Hematopoietic multipotent progenitor cell treated with erythropoietin and hydrocortisone succinate and interleukin-3 and kit ligand, for 8 days (in vitro differentiated cells): Measurements from ENCODE around the gene GTF3C1.
"Not testable (repeated sequence)": the region's sequence is repeated elsewhere in the genome, so short reads cannot be mapped to it uniquely, and the experiment has no call there.

ENCODE experiments used
- DNase-seq: peaks from one replicate; pipeline ENCODE4 v3.0.0-alpha.2; 2015

GTF3C1 gene

DNA sequence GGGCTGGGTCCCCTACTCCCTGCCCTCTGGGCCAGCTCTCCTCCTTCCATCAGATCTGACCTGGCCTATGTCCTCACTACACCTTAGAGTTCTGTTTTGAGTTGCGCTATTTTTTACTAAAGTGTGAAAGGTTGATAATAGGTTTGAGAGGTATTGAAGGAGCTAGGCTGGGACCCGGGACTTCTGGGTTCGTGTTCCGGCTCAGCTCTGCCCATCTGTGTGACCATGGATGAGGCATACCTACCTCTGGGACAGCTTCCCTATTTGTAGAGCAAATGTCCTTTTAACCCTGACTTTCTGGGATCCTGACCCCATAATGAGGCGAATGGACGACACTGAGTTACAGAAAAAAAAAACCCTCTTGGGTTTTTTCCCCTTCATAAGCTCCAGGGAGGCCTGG is 111.8 kb downstream of the GTF3C1 start:
- no peak for DNase-seq

DNA sequence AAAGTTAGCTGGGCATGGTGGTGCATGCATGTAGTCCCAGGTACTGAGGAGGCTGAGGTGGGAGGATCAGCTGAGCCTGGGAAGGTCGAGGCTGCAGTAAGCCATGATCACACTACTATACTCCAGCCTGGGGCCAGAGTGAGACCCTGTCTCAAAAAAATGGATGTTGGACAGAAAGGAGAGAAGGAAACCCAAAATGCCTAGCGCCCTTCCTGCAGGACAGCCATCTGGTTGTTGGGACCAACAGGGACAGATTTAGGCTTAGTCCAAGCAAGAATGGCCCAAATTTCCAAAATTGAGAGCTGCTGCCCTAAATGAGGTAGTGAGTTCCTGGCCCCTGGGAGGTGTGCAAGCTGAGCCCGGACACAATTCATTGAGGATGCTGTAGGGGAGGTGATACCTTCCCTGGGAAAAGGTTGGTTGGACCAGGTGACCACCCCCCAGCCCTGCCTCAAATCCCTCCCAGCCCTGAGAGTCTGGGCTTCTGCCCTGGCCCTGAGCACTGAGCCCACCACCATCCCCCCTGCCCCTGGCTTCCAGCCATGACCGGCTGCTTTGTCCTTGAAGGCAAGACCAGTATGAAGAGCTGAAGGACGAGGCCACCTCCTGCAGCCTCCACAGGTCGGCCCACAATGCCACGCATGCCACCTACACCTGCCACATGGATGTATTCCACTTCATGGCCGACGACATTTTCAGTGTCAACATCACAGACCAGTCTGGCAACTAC is 112.6 kb downstream of the GTF3C1 start:
- no peak for DNase-seq

DNA sequence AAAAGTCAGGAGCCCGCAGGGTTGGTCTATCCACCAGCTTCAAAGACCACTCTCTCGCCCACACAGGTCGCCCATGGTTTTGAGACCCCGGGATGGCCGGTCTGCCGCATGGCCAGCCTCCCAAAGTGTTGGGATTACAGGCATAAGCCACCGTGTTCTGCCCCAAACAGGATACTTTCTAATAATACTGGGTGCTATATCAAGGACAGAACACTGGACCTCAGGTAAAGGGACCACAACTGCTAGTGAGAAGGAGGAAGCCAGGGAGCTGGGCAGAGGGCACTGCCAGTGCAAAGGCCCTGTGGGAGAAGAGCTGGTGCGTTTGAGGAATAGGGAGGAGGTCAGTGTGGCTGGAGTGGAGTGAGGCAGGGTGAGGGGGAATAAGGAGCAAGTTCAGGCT is 113.6 kb downstream of the GTF3C1 start:
- DNase-seq = no peak

DNA sequence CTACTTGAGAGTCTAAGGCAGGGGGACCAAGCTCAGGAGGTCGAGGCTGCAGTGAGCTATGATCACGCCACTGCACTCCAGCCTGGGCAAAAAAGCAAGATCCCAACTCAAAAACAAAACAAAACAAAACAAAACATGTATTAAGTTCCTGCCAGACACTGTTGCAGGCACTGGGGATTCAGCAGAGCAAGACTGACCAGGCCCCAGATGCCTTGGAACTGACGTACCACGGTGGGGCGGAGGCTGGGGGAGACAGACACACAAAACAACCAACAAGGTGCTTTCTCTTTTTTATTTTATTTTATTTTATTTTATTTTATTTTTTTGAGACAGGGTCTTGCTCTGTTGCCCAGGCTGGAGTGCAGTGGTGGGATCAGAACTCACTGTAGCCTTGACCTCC is 114.6 kb downstream of the GTF3C1 start:
- DNase-seq = not testable (repeated sequence)

DNA sequence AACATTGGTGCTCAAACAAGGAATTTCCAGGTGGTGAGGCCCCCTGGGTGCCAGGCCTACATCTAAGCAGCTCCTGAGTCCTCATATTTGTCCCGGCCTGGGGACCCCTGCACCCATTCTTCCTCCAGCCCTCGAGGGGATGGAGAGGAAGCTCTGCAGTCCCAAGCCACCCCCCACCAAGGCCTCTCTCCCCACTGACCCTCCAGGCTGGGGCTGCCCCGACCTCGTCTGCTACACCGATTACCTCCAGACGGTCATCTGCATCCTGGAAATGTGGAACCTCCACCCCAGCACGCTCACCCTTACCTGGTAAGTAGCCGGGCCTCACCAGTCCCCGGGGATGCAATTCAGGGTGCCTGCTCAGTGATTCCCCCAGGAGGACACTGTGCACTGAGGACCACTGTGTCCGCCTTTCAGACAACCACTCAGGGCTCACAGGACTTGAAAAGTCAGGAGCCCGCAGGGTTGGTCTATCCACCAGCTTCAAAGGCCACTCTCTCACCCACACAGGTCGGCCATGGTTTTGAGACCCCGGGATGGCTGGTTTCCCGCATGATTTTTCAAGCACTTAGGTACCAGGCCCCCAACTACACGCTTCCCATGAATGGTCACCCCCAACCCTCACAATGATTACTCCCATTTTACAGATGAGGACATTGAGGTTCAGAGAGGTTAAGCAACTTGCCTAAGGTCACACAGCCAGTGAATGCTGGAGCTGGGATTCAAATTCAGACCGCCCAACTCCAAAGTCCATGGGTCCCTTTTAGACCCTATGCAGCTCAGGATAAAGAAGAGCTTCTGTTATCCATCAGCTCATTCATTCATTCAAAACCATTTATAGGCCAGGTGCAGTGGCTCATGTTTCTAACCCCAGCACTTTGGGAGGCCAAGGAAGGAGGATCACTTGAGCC is 115.3 kb downstream of the GTF3C1 start:
- no peak for DNase-seq

DNA sequence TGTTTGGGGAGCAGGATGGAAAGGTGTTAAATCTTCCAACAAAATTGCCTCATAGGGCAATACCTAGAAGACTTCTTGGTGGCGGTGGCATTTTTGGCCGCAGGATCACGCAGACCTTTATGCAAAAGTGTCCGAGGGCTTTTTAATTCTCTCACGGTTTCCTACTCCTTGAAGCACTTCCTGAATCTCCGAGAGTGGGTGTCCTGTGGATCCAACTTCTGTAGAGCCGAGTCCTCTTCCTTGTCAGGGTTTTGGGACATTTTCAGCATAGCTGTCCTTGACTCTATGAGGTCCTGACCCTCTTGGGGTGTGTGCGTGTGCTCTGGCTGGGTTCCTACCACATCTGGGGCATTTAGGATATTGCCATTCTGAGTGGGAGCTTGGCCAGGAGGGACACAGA is 116.1 kb downstream of the GTF3C1 start:
- no peak for DNase-seq

DNA sequence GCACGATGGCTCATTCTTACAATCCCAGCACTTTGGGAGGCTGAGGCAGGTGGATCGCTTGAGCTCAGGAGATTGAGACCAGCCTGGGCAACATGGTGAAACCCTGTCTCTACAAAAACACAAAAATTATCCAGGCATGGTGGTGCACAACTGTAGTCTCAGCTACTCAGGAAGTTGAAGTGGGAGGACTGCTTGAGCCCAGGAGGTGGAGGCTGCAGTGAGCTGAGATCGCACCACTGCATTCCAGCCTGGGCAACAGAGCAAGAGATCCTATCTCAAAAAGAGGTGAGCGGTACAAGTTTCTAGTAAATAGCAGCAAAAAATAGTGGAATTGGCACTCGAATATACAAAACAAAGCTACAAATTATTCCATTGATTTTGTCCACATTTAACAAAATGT is 116.5 kb downstream of the GTF3C1 start:
- not testable (repeated sequence) for DNase-seq

DNA sequence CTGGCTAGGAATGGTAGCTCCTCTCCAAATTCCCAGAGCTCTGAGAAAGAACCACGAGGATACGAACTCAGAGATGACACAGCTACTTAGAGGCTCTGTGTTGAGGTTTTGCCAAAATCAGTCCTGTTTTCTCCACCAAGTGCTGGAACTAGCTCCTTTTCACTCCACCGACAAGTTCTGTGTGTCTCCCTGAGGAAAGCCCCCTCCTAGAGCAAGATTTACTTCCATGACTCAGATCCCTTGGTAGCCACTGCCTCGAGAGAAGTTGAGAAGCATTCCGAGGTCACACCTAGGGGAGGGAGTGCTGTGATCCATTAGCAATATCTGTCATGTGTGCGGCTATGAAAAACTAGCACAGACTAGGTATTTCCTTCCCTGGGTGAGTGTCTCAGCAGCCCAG is 117.2 kb downstream of the GTF3C1 start:
- no peak for DNase-seq

DNA sequence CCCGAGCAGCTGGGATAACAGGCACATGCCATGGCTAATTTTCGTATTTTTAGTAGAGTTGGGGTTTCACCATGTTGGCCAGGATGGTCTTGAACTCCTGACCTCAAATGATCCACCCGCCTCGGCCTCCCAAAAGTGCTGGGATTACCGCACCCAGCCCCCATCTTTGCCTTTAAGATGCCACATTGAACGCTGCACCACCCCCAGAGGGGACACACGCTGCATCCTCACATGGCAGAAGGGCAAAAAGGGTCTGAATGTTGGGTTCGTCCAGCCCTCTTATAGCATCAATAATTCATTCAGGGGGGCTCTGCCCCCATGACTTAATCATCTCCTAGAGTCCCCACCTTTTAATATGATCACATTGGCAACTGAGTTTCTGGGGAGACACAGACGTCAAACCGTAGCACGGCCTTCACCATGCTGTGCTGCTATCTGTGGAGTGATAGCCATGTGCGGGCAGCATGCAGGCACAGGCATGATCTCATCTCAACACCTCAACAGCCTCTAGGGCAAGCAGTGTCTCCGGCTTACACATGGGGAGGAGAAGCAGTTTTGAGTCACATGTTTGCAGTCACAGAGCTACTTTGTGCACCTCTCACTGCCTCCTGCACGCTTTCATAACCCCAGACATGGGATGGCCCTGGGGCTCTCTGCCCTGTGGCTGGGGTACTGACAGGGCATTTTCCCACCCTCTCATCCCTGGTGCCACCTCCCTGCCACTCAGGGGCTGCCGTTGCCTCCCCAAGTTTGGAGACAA is 117.8 kb downstream of the GTF3C1 start:
- DNase-seq = no peak

DNA sequence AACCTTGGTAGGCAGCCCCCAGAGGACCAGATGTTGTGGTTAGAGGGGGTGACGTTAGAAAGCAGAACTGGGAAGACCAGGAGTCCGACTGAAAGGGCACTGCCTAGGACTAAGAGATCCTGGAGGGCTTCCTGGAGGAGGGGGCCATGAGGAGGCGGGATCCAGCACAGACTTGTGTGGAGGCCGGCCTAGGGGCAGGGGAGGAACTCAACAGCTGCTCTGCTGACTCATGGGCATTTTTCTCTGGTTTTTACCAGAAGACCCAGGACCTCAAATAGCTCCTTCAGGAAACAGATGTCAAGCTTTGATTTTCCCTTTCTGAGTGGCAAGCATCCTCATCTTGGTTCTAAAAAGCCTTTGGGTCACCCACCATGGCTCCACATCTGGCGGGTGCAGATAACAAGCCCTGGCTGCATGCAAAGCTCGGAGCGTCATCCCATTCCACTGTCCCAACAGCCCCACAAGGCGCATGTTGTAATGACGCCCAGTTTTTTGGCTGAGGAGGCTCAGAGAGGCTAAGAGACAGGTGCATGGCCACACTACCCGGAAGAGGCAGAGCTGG is 118.7 kb downstream of the GTF3C1 start:
- DNase-seq = peak; percentile 94

DNA sequence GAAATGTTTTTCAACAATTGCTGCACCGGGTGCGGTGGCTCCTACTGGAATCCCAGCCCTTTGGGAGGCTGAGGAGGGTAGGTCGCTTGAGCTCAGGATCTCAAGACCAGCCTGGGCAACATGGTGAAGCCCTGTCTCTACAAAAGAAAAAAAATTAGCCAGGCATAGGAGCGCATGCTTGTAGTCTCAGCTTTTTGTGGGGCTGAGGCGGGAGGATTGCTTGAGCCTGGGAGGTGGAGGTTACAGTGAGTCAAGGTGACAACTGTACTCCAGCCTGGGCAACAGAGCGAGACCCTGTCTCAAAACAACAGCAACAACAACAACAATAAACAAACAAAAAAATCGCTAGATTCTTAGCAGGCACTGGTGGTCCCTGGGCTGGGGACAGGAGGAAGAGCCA is 119.2 kb downstream of the GTF3C1 start:
- DNase-seq = no peak

DNA sequence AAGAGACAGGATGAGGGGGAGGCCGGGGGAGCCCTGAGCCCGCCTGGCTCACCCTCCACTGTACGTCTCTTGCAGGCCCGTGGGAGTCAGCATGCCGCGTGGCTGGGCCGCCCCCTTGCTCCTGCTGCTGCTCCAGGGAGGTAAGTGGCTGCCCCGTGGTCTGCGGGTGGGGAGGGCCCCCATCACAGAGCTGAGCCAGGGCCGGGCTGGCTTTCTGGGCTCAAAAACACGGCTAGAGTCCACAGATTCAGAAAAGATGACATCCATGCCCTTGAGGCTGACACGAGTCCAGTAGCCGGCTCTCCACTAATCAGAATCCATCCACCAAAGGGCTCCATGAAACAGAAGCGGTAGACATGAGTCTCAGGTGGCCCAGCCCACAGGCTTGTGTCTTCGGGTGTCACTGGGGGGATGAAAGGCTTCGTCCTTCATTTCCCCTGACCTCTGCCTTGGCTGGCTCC is 119.7 kb downstream of the GTF3C1 start:
- no peak for DNase-seq

DNA sequence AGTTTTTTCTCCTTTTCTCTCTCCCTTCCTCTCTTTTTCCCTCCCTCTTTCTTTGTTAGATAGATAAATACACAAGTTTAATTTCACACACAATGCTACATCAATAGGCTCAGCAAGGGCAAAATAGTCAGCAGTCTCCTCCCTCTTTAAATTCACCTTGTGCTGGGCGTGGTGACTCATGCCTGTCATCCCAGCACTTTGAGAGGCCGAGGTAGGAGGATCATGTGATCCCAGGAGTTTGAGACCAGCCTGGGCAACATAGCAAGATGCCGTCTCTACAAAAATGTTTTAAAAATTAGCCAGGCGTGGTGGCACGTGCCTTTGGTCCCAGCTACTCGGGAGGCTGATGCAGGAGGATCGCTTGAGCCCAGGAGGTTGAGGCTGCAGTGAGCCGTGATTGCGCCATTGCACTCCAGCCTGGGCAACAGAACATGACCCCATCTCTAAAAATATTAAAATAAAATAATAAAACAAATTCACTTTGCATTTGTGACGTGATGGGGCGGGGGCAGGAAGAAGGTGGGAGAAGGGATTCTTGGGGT is 120.3 kb downstream of the GTF3C1 start:
- no peak for DNase-seq

DNA sequence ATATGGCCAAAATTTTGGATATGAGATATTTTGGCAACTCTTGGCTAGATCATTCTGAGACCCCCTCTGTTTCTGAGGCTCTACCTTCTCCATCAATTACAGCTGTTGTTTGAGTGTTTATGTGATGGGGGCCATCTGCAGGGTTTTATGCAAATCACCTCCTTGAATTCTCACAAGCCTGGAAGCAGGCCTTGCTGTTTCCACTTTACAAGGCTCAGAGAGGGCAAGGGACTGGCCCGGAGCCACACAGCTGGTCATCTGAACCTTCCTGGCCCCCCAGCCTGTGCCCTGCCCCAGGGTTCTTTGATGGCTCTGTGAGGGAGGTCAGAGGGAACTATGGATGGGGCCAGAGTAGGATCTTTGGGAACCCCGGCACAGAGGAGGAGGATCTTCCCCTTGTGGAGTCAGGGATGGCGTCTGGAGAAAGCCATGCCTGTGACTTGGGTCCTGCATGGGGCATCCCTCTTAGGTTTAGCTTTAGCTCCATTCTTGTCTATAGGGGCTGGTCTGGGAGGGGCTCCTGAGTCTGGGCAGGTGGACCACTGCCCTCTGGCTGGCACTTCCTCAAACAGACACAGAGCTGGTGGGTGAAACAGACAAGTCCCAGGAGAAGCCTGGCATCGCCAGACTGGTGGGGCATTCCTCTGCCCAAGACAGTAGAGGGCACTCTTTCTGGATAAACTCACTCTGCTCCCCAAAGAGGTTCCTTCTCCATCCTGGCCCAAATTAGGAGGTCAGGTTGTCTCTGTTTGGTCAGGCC is 121.5 kb downstream of the GTF3C1 start:
- DNase-seq = peak; percentile 40

DNA sequence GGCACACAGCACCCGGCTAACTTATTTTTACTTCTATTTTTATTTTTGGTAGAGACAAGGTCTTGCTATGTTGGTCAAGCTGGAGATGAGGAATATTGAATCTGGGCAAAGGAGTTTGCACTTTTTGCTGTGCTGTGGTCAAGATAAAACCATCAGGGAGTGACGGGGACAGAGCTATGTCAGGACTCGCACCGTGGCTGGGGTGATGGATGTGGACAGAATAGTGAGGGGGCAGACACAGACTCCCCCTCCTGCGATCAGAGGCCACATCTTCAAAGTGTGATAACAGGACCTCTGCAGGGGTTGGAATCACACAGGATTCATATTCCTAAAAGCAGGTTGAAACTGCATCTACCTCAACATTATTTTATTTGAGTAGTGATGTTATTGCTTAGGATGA is 122.2 kb downstream of the GTF3C1 start:
- DNase-seq = no peak

DNA sequence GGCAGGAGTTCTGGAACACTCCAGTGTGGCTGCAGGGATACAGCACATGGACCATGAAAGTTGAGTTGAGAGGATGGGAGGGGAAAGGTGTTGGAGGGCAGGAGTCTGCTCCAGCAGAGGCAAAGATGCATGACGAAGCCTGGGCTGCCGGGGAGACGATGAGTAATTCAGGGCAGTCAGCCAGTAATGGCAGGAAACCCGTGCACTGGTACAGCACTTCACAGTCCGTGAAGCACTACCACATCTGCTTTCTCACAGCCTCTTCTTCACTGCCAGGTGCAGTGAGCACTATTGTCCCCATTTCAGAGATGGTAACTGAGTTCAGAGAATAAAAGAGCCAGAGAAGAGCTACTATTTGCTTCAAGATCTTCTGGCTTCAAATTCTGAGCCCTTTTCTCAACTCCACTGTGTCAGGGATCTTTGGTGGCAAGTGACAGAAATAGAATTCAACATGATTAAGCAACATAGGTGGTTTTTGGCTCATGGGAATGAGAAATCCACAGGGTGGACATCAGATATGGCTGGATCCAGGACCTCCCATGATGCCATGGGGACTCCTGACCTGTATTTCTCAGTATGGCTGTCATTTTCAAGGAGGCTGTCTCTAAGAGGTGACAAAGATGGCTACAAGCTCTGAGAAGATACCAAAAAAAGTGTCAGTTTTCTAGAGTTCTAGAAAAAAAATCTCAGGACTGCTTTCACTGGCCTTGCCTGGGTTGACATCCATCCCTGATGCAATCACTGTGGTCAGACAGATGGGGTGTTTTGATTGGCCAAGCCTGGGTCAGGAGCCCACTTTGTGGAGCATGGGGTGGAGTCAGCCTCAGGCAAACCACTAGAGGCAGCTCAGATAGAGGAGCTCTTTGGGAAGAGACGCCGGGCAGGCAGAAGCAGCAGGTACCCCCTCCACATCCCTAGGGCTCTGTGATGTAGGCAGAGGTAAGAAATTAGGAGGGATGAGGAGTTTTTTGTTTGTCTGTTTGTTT is 123.0 kb downstream of the GTF3C1 start:
- peak; percentile 9 for DNase-seq

DNA sequence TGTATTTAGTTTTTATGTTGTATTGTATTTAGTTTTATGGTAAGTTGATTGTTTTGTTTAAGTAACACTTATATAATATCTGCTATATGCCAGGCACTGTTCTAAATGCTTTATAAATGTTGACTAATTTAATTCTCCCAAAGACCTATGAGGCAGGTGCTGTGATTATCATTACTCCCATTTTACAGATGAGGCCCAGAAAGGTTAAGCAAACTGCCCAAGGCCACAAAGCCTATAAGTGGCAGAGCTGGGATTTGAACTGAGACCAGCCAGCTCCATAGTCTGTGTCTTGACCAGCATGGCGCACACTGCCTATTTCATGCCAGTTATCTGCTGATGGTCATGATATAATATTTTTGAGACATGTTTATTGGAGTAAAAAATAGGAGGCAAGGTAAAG is 123.8 kb downstream of the GTF3C1 start:
- DNase-seq = no peak

DNA sequence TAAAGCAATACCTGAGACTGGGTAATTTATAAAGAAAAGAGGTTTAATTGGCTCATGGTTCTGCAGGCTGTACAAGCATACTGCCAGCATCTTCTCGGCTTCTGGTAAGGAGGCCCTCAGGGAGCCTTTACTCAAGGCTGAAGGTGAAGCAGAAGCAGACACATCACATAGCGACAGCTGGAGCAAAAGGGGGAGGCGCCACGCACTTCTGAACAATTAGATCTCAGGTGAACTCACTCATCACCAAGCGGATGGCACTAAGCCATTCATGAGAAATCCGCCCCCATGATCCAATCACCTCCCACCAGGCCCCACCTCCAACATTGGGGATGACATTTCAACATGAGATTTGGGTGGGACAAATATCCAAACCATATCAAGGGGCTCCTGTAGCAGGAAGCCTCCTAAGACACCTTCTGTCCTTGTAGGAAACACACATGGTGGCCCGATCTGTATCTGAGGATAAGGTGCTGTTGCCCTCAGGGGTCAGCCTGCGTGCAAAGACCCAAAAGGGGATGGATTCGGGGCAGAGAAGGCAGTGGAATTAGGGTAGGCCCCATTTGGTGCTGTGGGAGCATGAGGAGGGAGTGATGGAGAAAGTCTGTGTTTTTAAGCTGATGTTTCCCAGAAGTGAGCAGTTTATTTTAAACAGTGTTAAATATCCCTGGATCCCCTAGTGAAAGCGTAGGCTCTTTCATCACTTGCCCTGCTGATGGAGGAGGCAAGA is 124.8 kb downstream of the GTF3C1 start:
- no peak for DNase-seq

DNA sequence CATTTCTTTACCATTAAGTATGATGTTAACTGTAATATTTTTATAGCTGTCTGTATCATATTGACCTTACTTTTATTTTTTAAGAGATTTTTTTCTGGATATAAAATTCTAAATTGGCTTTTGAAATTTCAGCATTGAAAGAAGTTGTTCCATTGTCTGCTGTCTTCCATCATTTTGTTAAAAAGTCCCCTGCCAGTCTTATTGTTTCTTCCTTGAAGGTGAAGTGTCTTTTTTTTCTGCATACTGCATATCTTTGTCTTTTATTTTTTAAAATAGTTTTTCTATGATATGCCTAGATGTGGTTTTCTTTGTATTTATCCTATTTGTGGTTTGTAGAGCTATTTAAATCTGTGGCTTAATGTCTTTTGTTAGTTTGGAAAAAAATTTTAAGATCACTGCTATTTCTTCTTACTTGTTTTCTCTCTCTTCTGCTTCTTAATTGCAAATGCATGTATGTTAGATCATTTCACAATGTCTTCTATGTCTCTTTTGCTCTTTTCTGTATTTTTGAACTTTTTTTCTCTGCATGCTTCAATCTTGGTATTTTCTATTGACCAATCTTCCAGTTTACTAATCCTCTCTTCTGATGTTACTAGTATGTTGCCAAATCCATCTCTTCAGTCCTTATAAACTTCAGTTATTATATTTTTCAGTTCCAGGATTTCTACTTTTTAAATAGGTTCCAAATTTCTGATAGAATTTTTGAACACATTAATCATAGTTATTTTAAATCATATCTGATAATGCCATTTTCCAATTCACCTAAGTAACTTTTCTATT is 127.6 kb downstream of the GTF3C1 start:
- no peak for DNase-seq
